ENCODE results near the gene ANKS1B.

The ANKS1B gene

GRCh38 chr12:98828802-98829600, 1155.7 kb downstream of the ANKS1B start:
- H3K27me3 ChIP-seq (ENCODE audit: insufficient read depth, low read depth, severe bottlenecking) = no peaks in the 10 kb centered on the region

GRCh38 chr12:98823012-98823411, 1161.7 kb downstream of the ANKS1B start:
- Histone ChIP-seq H3K27me3 (ENCODE audit: insufficient read depth, low read depth, severe bottlenecking) (no peaks in the 10 kb centered on the region), H3K4me3 (ENCODE audit: low read depth, low read length) (no peak overlapping the region), H3K9me3 (ENCODE audit: severe bottlenecking) (no peaks in the 10 kb centered on the region), H3K27ac (no peak overlapping the region), H3K36me3 (no peaks in the 10 kb centered on the region)
- DNase-seq = no peak
- no peak for TF ChIP-seq CTCF (IDR thresholded peaks at IDR 0.05; ENCODE audit: low read depth, low read length)

More at GRCh38 chr12:98828802-98829600, 1155.7 kb downstream of the ANKS1B start:
- Histone ChIP-seq H3K27ac (no peak overlapping the region), H3K4me3 (ENCODE audit: low read depth, low read length) (no peak overlapping the region), H3K36me3 (no peaks in the 10 kb centered on the region), H3K9me3 (ENCODE audit: severe bottlenecking) (no peaks in the 10 kb centered on the region)
- TF ChIP-seq CTCF (IDR thresholded peaks at IDR 0.05; ENCODE audit: low read depth, low read length) = no peak
- no peak for DNase-seq

DNA sequence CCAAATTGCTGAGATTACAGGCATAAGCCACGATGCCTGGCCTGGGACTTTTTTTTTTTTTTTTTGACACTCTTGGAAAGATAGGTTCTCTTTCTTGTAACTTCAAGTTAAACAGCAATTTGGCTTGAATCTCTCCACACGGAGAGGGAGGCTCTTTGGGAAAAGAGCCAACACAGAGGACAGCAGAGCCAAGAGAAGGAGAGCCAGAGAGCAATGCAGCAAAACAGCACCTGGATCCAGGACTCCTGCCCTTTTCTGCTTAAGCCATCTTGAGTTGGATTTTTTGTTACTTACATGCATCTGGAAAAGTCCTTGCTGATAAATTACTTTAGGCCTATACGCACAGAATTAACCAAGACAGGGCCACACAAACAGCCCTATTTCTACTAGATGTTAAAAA, 1162.9 kb downstream of the ANKS1B start:
- Histone ChIP-seq H3K4me3 (ENCODE audit: low read depth, low read length) (no peak overlapping the region), H3K9me3 (ENCODE audit: severe bottlenecking) (no peaks in the 10 kb centered on the region), H3K36me3 (no peaks in the 10 kb centered on the region), H3K27me3 (ENCODE audit: insufficient read depth, low read depth, severe bottlenecking) (no peaks in the 10 kb centered on the region), H3K27ac (no peak overlapping the region)
- no peak for DNase-seq
- TF ChIP-seq CTCF (IDR thresholded peaks at IDR 0.05; ENCODE audit: low read depth, low read length) = no peak

DNA sequence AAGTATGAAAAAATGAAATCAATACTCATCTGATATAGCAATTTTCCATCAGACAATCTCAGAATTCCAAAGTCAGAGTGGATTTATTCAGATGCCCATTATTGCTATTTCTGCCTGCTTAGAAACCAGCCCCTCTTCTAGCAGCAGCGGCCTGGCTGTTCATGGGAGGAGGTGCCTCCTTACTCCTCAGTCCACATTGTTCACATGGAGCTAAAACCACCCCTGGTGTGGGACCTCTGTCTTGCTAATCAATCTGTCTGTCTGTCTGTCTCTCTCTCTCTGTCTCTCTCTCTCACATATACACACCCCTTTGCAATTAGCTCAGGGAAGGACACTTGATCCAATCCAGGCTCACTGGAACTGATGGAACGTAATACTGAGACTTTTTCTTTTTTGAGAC, 1163.5 kb downstream of the ANKS1B start:
- H3K27me3 ChIP-seq (ENCODE audit: insufficient read depth, low read depth, severe bottlenecking) = no peaks in the 10 kb centered on the region
- H3K27ac ChIP-seq = no peak overlapping the region
- no peaks in the 10 kb centered on the region for H3K36me3 ChIP-seq
- no peaks in the 10 kb centered on the region for H3K9me3 ChIP-seq (ENCODE audit: severe bottlenecking)
- DNase-seq = no peak
- TF ChIP-seq CTCF (IDR thresholded peaks at IDR 0.05; ENCODE audit: low read depth, low read length) = no peak
- H3K4me3 ChIP-seq (ENCODE audit: low read depth, low read length) = no peak overlapping the region

DNA sequence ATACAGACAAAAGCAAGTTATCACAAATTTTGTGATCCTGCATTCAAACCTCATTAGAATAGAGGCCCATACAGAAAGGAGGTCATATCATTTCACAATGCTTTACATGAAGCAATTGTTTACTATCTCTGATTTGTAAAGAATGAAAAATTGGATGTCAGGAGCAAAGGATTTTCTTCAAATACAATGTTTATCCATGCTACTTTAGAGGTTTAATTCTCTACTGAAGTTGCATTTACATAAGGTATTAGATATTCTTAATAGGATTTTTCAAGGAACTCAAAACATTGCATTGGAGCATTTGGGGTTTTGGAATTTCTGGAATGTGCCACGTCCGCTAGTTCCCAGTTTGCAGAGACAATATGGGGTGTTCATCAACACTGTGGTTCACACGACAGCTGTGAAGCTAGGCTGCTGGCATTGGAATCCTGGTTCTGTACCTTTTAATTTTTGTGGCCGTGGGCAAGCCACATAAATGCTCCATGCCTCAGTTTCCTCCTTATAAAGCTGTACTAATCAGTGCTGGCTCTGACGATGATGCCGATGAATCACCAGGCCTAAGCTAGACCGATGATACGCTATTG, 1164.8 kb downstream of the ANKS1B start:
- H3K9me3 ChIP-seq (ENCODE audit: severe bottlenecking) = no peaks in the 10 kb centered on the region

More for the DNA sequence above, 1164.8 kb downstream of the ANKS1B start:
- no peak overlapping the region for H3K27ac ChIP-seq
- H3K36me3 ChIP-seq = no peaks in the 10 kb centered on the region
- H3K27me3 ChIP-seq (ENCODE audit: insufficient read depth, low read depth, severe bottlenecking) = no peaks in the 10 kb centered on the region
- TF ChIP-seq CTCF (IDR thresholded peaks at IDR 0.05; ENCODE audit: low read depth, low read length) = no peak
- H3K4me3 ChIP-seq (ENCODE audit: low read depth, low read length) = no peak overlapping the region
- no peak for DNase-seq
